T-helper 2 cell treated with Interferon-gamma antibody and Interleukin-4, amounts not matched to agents 5 μg/mL and 100 μg/mL, for 36 hours (primary cell): Measurements from ENCODE around the gene EVA1C.
"Not testable (repeated sequence)": the region's sequence is repeated elsewhere in the genome, so short reads cannot be mapped to it uniquely, and the experiment has no call there.

ENCODE experiments used
- DNase-seq: peaks from one replicate; pipeline ENCODE4 v3.0.0; 2021; ENCODE audit warnings: low spot score
- H3K27ac Mint-ChIP-seq: one replicate; pipeline ENCODE4 v1.8.0; 2021; ENCODE audit warnings: mild to moderate bottlenecking, mixed read lengths
- H3K27me3 Mint-ChIP-seq: one replicate; pipeline ENCODE4 v1.8.0; 2021; ENCODE audit warnings: low read depth, mixed read lengths
- H3K36me3 Mint-ChIP-seq: one replicate; pipeline ENCODE4 v1.8.0; 2021; ENCODE audit warnings: low read depth, mixed read lengths
- H3K4me1 Mint-ChIP-seq: one replicate; pipeline ENCODE4 v1.8.0; 2021; ENCODE audit warnings: low read depth, mixed read lengths
- H3K4me3 Mint-ChIP-seq: one replicate; pipeline ENCODE4 v1.8.0; 2022; ENCODE audit warnings: mild to moderate bottlenecking, moderate library complexity, mixed read lengths
- H3K9me3 Mint-ChIP-seq: one replicate; pipeline ENCODE4 v1.8.0; 2021; ENCODE audit warnings: mixed read lengths

Gene EVA1C

DNA sequence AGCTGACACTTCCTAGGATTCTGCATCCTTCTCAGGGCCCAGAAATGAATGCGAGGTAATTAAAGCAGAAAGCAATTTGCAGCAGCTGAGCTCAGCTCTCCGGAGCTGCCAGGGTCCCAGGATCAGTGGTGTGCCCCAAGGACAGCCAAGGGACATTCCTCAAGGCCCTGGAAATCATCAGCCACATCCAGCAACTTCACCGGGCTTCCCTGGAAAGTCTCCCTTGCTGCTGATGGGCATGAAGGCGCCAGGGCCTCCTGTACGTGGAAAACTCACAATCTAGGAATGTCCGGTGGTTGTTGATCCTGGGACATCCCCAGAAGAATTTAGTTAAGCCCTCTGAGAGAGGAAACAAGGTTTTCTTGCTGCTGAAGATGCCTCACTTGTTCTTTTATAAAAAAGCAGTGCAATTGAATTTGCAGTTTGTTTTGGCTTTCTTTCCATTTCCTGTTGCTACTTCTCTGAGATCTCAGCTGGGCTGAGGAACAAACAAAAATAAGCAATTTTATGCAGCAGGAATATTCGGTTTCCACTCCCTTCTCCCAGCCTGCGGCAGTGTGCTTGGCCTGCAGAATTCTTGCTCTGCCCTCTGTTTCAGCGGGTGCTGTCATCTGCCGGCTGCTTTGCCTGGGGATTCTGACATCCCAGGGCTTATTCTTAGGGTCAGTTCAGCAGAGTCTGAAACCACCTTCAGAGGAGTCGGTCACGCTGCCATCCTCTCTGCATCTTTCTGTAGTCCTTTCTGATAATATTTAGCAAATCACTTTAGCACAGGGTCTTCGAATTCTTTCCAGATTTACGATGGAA lies 86.9 kb downstream of the EVA1C start:
- no peak overlapping the region for H3K4me3 Mint-ChIP-seq
- no peak for DNase-seq
- H3K9me3 Mint-ChIP-seq, result no peaks in the 10 kb centered on the region
- H3K27me3 Mint-ChIP-seq, result no peaks in the 10 kb centered on the region
- H3K4me1 Mint-ChIP-seq, result peaks cover 2% of the 10 kb centered on the region
- H3K27ac Mint-ChIP-seq, result no peak overlapping the region
- peaks cover 1% of the 10 kb centered on the region for H3K36me3 Mint-ChIP-seq

DNA sequence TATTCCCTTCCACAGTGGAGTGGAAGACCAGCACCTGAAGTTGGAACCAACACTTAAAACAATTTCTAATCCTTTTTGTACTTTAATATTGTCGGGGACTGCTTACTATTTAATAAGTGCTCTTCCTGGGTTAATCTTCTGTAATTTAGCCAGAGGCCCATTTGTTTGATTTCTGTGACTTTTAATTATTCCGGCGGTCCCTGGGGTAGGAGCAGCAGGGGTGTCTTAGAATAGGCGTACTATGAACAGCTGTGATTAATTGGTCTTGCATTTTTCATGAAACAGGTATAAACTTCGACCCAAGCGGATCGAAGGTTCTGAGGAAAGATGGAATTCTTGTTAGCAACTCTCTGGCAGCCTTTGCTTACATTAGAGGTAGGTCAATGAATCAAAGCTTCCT lies 91.1 kb downstream of the EVA1C start:
- not testable (repeated sequence) for H3K4me3 Mint-ChIP-seq, H3K36me3 Mint-ChIP-seq, H3K4me1 Mint-ChIP-seq, H3K27me3 Mint-ChIP-seq, H3K9me3 Mint-ChIP-seq, H3K27ac Mint-ChIP-seq, DNase-seq

DNA sequence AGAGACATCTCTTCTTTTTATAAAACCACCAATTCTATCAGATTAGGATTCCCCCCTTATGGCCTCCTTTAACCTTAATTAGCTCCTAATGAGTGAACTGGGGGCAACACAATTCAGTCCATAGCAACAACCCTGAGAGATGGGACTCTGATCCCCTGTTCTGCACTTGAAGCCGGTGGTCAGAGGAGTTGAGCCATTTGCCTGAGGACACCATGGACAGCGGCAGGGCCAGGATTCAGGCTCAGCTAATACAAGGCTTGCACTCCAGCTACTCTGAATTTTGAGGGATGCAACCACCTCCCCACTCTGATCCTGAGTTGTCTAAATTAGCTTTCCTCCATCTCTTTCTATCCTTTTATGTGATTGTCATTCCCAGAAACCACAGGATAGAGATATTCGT lies 93.3 kb downstream of the EVA1C start:
- H3K27me3 Mint-ChIP-seq, H3K9me3 Mint-ChIP-seq, H3K4me1 Mint-ChIP-seq, H3K36me3 Mint-ChIP-seq, H3K27ac Mint-ChIP-seq, DNase-seq, H3K4me3 Mint-ChIP-seq: not testable (repeated sequence)

DNA sequence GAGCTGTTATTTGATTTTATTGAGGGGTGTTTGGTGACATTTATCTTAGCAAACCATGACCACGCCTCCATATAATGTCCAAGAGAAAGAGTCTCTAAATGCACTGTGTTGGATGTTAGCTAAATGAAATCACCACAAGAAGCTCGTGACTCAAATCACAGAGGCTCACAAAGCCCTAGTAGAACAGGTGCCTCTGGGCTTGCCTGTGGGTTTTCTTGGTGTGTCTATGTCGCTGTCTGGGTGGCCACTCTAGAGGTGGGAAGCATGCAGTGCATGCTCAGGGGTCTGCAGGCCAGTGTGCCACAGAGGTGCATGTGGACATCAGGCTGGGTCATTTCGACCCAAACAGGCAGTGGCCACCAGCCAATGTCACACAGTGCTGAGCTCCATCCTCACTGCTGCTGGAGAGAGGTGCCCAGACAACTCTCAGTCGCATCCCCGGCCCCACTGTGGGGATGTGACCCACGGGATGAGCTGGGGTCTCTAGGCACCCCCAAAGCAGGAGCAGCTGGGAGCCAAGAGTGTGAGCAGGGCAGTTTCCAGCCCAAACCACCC lies 94.0 kb downstream of the EVA1C start:
- H3K36me3 Mint-ChIP-seq, H3K4me3 Mint-ChIP-seq, H3K9me3 Mint-ChIP-seq, H3K27me3 Mint-ChIP-seq, H3K4me1 Mint-ChIP-seq, H3K27ac Mint-ChIP-seq, DNase-seq: not testable (repeated sequence)

DNA sequence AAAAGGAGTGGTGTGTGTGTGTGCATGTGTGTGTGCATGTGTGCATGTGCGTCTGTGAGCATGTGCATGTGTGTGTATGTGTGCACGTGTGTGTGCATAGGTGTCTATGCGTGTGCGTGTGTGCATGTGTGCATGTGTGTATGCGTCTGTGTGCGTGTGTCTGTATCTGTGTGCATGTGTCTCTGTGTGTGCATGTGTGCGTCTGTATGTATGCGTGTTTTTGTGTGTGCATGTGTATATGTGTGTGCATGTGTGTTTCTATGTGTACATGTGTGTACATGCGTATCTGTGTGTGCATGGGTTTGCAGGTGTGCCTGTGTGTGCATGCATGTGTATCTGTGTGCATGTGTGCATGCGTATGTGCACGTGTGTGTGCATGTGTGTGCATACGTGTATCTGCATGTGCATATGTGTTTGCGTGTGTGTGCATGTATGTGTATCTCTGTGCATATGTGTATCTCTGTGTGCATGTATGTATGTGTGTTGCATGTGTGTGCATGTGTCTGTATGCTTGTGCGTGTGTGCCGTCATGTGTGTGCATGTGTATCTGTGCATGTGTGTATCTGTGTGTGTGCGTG lies 94.9 kb downstream of the EVA1C start:
- Mint-ChIP-seq H3K4me3 (no peak overlapping the region), H3K27ac (no peak overlapping the region), H3K27me3 (no peaks in the 10 kb centered on the region), H3K36me3 (no peaks in the 10 kb centered on the region), H3K4me1 (peaks cover 2% of the 10 kb centered on the region), H3K9me3 (peaks cover 5% of the 10 kb centered on the region)
- no peak for DNase-seq

DNA sequence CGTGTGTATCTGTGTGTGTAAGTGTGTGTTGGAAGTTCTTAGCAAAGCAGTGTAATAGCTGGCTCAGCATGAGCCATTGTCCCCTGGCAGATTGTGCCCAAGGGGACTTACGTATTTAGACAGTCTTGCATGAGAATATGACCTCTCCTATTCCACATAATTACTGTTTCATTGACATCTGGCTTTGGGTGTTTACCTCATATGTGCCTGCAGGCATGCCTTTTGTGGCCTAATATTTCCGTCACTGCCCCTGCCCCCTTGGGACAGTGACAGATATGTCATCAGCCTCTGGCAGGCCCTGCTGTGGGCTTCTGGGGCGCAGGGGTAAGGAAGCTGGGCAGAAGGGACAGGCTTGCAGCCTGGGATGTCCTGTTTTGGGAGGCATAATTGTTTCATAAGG lies 95.5 kb downstream of the EVA1C start:
- H3K36me3 Mint-ChIP-seq, H3K27me3 Mint-ChIP-seq, H3K4me1 Mint-ChIP-seq, H3K9me3 Mint-ChIP-seq, H3K4me3 Mint-ChIP-seq, DNase-seq, H3K27ac Mint-ChIP-seq: not testable (repeated sequence)

DNA sequence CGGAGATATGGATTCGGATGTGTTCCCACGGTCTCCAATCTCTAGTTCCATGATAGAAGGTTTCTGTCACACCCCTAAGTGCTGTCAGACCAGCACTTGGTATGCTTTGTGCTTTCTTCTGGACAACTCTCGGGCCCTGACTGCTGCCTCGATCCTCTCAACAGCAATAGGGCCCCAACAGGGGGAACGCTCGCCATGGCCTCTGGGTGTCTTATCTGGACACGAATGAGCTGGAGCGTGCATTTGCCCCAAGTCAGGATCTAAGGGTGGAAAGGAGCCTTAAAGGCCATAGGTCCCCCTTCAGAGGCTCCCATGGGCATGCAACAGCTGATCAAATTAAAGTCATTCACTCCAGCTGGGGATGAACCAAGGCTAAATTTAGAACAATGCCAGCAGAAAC lies 96.1 kb downstream of the EVA1C start:
- Mint-ChIP-seq H3K4me1 (peaks cover 2% of the 10 kb centered on the region), H3K9me3 (peaks cover 5% of the 10 kb centered on the region), H3K27me3 (no peaks in the 10 kb centered on the region), H3K4me3 (no peak overlapping the region), H3K36me3 (no peaks in the 10 kb centered on the region), H3K27ac (no peak overlapping the region)
- no peak for DNase-seq

DNA sequence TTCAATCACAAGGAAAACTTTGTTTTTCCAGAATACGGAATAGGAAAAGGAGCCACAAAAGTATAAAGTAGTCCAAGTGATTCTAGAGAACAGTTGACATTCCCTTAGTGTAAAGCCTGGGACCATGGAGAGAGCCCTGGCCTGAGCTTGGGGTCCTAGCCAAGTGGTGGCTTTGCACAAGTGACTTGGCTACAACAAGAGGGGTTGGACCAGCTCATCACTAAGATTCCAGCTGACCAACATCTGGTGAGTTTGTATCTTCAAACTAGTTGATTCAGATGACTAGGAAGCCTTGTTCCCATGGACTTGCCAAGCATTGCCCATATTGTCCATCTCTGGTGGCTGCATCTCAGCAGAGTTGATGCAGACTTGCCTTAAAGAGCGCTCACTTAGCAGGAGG lies 96.5 kb downstream of the EVA1C start:
- H3K4me3 Mint-ChIP-seq, H3K27me3 Mint-ChIP-seq, H3K27ac Mint-ChIP-seq, H3K36me3 Mint-ChIP-seq, DNase-seq, H3K4me1 Mint-ChIP-seq, H3K9me3 Mint-ChIP-seq: not testable (repeated sequence)

DNA sequence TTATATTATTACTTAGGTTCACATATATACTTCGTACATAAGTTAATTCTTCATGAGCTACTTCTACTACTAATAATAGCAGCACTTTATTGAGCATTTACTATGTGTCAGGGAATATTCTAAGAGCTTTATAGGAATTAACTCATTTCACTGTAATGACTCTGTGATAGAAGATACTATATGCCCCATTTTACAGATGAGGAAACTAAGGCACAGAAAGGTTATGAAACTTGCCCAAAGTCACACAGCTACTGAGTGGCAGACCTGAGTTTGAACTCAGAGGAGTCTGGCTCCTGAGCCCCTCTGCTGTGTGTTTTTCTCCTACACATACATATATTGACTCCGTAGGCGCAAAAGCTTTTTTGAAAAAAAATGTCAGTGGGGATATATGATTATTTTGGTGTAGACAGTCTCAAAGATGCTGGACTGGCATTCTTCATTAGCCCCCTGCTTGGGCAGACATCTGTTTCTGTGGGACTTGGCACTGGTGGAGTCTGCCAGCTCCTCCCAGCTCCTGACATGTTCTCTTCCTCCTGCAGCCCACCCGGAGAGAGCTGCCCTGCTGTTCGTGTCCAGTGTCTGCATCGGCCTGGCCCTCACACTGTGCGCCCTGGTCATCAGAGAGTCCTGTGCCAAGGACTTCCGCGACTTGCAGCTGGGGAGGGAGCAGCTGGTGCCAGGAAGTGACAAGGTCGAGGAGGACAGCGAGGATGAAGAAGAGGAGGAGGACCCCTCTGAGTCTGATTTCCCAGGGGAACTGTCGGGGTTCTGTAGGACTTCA lies 102.0 kb downstream of the EVA1C start:
- DNase-seq, result no peak
- no peaks in the 10 kb centered on the region for H3K36me3 Mint-ChIP-seq
- H3K4me3 Mint-ChIP-seq, result no peak overlapping the region
- no peak overlapping the region for H3K27ac Mint-ChIP-seq
- peaks cover 2% of the 10 kb centered on the region for H3K4me1 Mint-ChIP-seq
- no peaks in the 10 kb centered on the region for H3K27me3 Mint-ChIP-seq
- no peaks in the 10 kb centered on the region for H3K9me3 Mint-ChIP-seq

DNA sequence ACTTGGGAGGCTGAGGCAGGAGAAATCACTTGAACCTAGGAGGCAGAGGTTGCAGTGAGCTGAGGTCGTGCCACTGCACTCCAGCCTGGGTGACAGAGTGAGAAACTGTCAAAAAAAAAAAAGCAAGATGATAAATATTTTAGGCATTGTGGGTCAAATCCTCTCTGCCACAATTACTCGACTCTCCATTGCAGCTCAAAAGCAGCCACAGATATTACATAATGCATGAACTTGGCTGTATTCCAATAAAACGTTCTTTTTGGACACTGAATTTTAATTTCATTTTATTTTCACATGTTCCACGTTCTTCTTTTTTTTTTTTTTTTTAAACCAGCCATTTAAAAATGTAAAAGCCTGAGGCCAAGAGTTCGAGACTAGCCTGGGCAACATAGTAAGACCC lies 103.4 kb downstream of the EVA1C start:
- Mint-ChIP-seq H3K27ac (no peak overlapping the region), H3K4me3 (no peak overlapping the region), H3K9me3 (no peaks in the 10 kb centered on the region), H3K36me3 (no peaks in the 10 kb centered on the region), H3K4me1 (no peaks in the 10 kb centered on the region), H3K27me3 (no peaks in the 10 kb centered on the region)
- no peak for DNase-seq

DNA sequence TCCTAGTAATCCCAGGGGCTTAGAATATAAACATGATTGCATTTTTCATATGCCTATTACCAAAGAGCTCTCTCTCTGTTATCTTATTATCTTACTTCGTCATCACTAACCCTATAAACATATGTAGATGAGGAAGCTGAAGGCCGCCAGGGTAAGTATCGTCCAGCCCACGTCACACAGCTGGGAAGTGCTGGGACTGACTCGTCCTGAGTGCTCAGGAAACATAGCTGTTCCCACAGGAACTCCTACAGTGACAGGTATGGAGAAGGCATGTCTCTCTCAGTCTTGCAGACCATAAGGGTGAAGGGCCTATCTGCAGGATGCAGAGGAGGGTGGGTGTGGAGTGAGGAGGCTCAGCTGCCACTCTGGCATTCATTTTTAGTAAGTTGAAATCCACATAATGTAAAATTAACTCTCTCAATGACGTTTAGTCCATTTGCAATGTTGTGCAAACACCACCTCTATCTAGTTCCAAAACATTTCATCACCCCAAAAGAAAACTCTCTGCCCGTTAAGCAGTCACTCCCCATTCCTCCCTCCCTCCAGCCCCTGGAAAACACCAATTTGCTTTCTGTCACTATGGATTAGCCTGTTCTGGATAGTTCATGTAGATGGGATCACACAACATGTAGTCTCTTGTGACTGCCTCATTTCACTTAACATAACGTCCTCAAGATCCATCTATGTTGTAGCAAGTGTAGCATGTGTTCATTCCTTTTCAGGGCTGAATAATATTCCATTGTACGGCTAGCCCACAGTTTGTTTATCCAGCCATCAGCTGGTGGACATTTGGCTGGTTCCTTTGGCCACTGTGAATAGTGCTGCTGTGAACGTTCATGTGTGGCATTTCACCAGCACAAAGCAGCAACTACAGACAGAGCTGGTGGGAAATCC lies 104.5 kb downstream of the EVA1C start:
- H3K9me3 Mint-ChIP-seq, result no peaks in the 10 kb centered on the region
- no peaks in the 10 kb centered on the region for H3K36me3 Mint-ChIP-seq
- DNase-seq, result no peak
- no peaks in the 10 kb centered on the region for H3K27me3 Mint-ChIP-seq
- H3K4me3 Mint-ChIP-seq, result no peak overlapping the region
- no peak overlapping the region for H3K27ac Mint-ChIP-seq
- H3K4me1 Mint-ChIP-seq, result no peaks in the 10 kb centered on the region

DNA sequence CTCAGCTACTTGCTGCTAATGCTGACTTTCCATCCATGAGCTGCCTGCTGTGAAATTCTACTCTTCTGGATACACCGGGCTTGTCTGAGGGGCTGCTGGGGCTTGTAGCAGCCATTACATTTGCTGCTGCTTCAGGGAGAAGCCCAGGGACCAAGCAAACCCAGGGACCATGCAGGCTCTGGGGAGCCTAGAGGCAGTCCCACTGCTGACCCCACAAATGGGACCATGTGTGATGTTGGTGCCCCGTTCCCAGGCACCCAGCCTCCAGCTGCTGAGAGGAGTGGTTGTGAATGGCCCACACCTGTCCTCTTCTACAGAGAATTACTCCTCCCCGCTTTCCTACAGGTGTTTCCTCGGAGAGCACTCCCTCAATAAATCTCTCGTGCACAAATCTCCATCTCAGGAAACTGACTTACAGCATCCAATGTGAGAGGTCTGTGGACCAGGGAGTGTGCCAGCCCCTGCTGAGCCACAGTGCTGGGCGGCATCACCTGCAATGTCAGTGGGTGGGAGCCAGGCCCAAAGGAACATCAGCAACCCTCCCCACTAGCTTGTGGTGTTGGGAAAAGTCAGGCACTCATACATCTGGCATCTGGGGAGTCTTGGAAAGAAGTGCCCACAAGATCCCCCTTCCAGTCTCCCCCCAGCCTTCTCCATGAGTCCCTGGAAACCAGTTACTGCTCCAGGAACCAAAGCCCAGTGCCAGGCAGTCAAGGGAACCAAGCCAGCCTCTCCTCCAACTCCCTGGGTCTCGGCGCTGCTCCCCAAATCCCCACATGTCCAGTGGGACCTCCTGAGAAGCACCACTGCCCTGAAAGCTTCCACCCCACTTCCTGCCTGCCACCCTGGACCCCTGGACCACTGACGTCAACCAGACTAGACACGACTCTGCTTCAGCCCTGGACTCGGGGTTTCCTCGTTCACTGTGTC lies 107.7 kb downstream of the EVA1C start:
- no peaks in the 10 kb centered on the region for H3K4me1 Mint-ChIP-seq
- H3K9me3 Mint-ChIP-seq, result no peaks in the 10 kb centered on the region
- no peaks in the 10 kb centered on the region for H3K36me3 Mint-ChIP-seq
- H3K27me3 Mint-ChIP-seq, result no peaks in the 10 kb centered on the region
- no peak overlapping the region for H3K27ac Mint-ChIP-seq
- no peak for DNase-seq
- H3K4me3 Mint-ChIP-seq, result no peak overlapping the region
